Measurements from ENCODE around the gene ITSN2. TPM values are rescaled to one million over a fixed set of nuclear protein-coding genes. Genes with fewer than 3 reads are reported as not detected.
"Not testable (repeated sequence)": the region's sequence is repeated elsewhere in the genome, so short reads cannot be mapped to it uniquely, and the experiment has no call there.

Gene ITSN2
- 10.0 TPM for polyA plus RNA-seq (2013, experiment 1 of 2)
- 10.2 TPM for polyA plus RNA-seq (2013, experiment 2 of 2)

DNA sequence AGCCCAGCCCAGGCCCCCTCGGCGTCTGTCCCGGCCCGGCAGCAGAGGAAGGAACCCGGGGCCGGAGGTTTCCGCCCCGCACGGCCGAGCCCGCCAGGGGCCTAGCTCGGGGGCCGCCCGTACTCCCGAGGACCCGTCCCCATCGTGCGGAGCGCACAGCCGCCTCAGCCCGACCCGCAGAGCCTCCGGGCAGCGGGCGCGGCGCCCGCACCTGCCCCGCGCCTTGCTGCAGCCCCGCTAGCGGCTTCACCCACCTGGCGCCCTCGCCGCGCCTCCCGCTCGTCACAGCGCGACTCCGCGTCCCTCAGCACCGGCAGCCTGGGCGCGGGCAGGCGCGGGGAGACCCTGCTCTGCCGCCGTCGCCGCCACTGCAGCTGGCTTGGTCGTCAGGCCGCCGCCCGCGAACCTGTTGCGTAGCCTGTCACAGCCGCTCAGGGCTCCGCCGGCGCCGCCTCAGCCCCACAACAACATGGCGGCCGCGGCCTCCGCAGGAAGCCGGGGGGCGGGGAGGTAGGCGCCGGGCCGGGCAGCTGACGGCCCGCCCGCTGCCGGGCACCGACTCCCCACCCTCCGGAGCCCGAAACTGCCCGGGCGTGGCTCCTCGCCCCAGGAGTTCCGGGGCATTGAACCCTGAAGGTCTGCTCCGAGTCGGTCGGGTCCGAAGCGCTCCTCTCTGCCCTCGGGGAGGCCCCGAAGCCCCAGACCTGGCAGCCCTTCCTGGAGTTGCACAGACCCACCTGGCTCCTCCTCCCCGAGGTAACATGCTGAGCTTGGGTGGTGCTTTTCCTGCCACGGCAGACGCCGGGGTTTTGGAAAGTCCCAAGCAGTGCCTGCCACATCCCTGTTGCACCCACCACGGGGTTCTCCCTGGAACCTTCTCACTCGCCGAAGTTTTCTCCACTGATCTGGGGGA, at the start of gene ITSN2:
TSS of gene ITSN2 (minus strand) at position 487 of the 913 bp plus-strand sequence. CDS start 32,454 bp downstream, outside the sequence.
- no peaks in the 10 kb centered on the region for H3K79me2 ChIP-seq (ENCODE audit: control insufficient read depth, insufficient read depth, low read length)
- H3K27me3 ChIP-seq (ENCODE audit: insufficient read depth, low read length, poor library complexity): no peaks in the 10 kb centered on the region
- WGBS (ENCODE audit: extremely low coverage, insufficient coverage, low lambda C conversion rate): no CpG with 5 or more reads among the region's 96 CpGs
- H2BK5ac ChIP-seq (ENCODE audit: low read length): peak within 1 kb of the TSS; percentile 89
- peak; percentile 86 for DNase-seq
- peak within 1 kb of the TSS; percentile 70 for H3K4me2 ChIP-seq (ENCODE audit: low read length)
- H2AK5ac ChIP-seq (ENCODE audit: low read length): no peak within 1 kb of the TSS
- H2BK15ac ChIP-seq (replicated peaks; ENCODE audit: low read depth): no peak within 1 kb of the TSS
- H3K36me3 ChIP-seq (ENCODE audit: control insufficient read depth, insufficient read depth, low read length): no peaks in the 10 kb centered on the region
- no peak within 1 kb of the TSS for H4K5ac ChIP-seq (ENCODE audit: low read length)
- peak within 1 kb of the TSS; percentile 87 for H3K9ac ChIP-seq (ENCODE audit: low read length)
- peak within 1 kb of the TSS; percentile 100 for H3K56ac ChIP-seq (ENCODE audit: low read length)
- peak within 1 kb of the TSS; percentile 88 for H4K8ac ChIP-seq (ENCODE audit: low read depth, low read length)
- peak within 1 kb of the TSS; percentile 75 for H3K4me3 ChIP-seq (ENCODE audit: low read length)
- peak within 1 kb of the TSS; percentile 41 for H3K27ac ChIP-seq (ENCODE audit: low read depth, low read length)
- H3K4ac ChIP-seq (ENCODE audit: low read depth, low read length): peak within 1 kb of the TSS; percentile 82
- peaks cover 2% of the 10 kb centered on the region for H3K4me1 ChIP-seq (ENCODE audit: control insufficient read depth, low read depth, low read length)
- no peaks in the 10 kb centered on the region for H3K79me1 ChIP-seq (ENCODE audit: low read length)
- peak within 1 kb of the TSS; percentile 57 for H3K18ac ChIP-seq (ENCODE audit: low read length)
- H3K23ac ChIP-seq (ENCODE audit: low read length): peak within 1 kb of the TSS; percentile 45
- H2BK120ac ChIP-seq (ENCODE audit: low read depth, low read length): no peak within 1 kb of the TSS

DNA sequence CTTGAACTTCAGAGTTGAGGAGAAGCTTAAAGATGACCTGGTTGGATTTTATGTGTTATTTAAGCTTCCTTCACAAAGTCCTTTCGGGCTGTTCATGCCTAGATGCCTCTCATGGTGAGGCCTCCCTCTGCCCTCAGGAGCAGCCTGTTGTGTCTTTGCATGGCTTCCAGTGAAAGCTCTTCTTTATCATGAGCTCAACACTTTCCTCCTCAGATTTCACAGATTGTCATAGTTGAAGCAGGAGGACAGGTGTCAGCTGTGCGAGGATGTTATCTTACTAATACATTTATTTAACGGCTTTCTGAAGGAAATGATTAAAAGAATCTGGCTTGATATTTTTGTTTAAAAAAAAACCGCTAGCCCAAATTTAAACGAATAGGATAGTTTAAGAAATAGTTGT, 48.8 kb upstream of the ITSN2 start:
- no peak overlapping the region for H2BK120ac ChIP-seq (ENCODE audit: low read depth, low read length)
- DNase-seq: no peak
- no peaks in the 10 kb centered on the region for H3K79me2 ChIP-seq (ENCODE audit: control insufficient read depth, insufficient read depth, low read length)
- H3K4me3 ChIP-seq (ENCODE audit: low read length): no peak overlapping the region
- no peak overlapping the region for H4K8ac ChIP-seq (ENCODE audit: low read depth, low read length)
- 100% methylated on average over 1 of the region's 5 CpGs for WGBS (ENCODE audit: extremely low coverage, insufficient coverage, low lambda C conversion rate)
- H3K4me1 ChIP-seq (ENCODE audit: control insufficient read depth, low read depth, low read length): no peaks in the 10 kb centered on the region
- no peak overlapping the region for H3K4ac ChIP-seq (ENCODE audit: low read depth, low read length)
- H3K18ac ChIP-seq (ENCODE audit: low read length): no peak overlapping the region
- H2AK5ac ChIP-seq (ENCODE audit: low read length): no peak overlapping the region
- no peak overlapping the region for H2BK5ac ChIP-seq (ENCODE audit: low read length)
- H2BK15ac ChIP-seq (replicated peaks; ENCODE audit: low read depth): no peak overlapping the region
- H3K36me3 ChIP-seq (ENCODE audit: control insufficient read depth, insufficient read depth, low read length): no peaks in the 10 kb centered on the region
- H3K79me1 ChIP-seq (ENCODE audit: low read length): no peaks in the 10 kb centered on the region
- H3K23ac ChIP-seq (ENCODE audit: low read length): no peak overlapping the region
- H4K5ac ChIP-seq (ENCODE audit: low read length): no peak overlapping the region
- H3K27ac ChIP-seq (ENCODE audit: low read depth, low read length): no peak overlapping the region
- H3K56ac ChIP-seq (ENCODE audit: low read length): no peak overlapping the region
- H3K9ac ChIP-seq (ENCODE audit: low read length): no peak overlapping the region
- H3K27me3 ChIP-seq (ENCODE audit: insufficient read depth, low read length, poor library complexity): no peaks in the 10 kb centered on the region
- H3K4me2 ChIP-seq (ENCODE audit: low read length): no peak overlapping the region

DNA sequence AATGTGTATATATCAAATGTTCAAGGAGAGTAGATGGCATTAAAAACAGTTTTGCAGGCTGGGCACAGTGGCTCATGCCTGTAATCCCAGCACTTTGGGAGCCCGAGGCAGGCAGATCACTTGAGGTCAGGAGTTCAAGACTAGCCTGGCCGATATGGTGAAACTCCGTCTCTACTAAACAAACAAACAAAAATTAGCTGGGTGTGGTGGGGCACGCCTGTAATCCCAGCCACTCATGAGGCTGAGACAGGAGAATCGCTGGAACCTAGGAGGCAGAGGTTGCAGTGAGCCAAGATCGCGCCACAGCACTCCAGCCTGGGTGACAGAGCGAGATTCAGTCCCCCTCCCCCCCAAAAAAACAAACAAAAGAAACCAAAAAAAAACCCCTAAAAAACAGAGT, 48.4 kb upstream of the ITSN2 start:
- not testable (repeated sequence) for H3K4me1 ChIP-seq (ENCODE audit: control insufficient read depth, low read depth, low read length); H2BK5ac ChIP-seq (ENCODE audit: low read length); H4K5ac ChIP-seq (ENCODE audit: low read length); H3K23ac ChIP-seq (ENCODE audit: low read length); H3K27me3 ChIP-seq (ENCODE audit: insufficient read depth, low read length, poor library complexity); H2BK15ac ChIP-seq (replicated peaks; ENCODE audit: low read depth); DNase-seq; H3K79me2 ChIP-seq (ENCODE audit: control insufficient read depth, insufficient read depth, low read length); H3K56ac ChIP-seq (ENCODE audit: low read length); H3K27ac ChIP-seq (ENCODE audit: low read depth, low read length); H2AK5ac ChIP-seq (ENCODE audit: low read length); H3K4me3 ChIP-seq (ENCODE audit: low read length); H3K4ac ChIP-seq (ENCODE audit: low read depth, low read length); H3K9ac ChIP-seq (ENCODE audit: low read length); H3K18ac ChIP-seq (ENCODE audit: low read length); H3K4me2 ChIP-seq (ENCODE audit: low read length); H3K36me3 ChIP-seq (ENCODE audit: control insufficient read depth, insufficient read depth, low read length); H2BK120ac ChIP-seq (ENCODE audit: low read depth, low read length); H4K8ac ChIP-seq (ENCODE audit: low read depth, low read length); H3K79me1 ChIP-seq (ENCODE audit: low read length)
- no CpG with 5 or more reads among the region's 8 CpGs for WGBS (ENCODE audit: extremely low coverage, insufficient coverage, low lambda C conversion rate)

DNA sequence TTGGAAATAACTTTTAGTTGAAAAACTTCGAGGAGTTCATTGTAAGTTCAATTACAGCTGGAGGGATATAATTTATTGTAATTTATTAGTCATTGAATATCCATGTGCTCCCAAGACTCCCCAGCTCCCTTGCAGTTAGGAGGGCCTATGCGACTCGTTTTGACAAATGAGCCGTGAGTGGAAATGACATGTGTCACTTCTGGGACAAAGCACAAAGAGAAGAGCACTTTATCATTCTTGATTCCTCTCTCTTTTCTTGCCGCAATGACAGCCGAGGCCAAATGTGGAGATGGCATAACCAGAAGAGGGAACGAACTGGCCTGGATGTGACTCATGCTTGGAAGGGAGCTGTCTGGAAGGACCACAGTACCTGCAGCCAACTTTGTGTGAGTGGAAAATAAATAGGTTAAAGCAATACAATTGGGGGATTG, 44.2 kb upstream of the ITSN2 start:
- H3K4me1 ChIP-seq (ENCODE audit: control insufficient read depth, low read depth, low read length): peaks cover 3% of the 10 kb centered on the region
- no peak overlapping the region for H3K4me2 ChIP-seq (ENCODE audit: low read length)
- H3K79me1 ChIP-seq (ENCODE audit: low read length): no peaks in the 10 kb centered on the region
- no peaks in the 10 kb centered on the region for H3K27me3 ChIP-seq (ENCODE audit: insufficient read depth, low read length, poor library complexity)
- H4K5ac ChIP-seq (ENCODE audit: low read length): no peak overlapping the region
- no peak for DNase-seq
- no peak overlapping the region for H4K8ac ChIP-seq (ENCODE audit: low read depth, low read length)
- WGBS (ENCODE audit: extremely low coverage, insufficient coverage, low lambda C conversion rate): no CpG with 5 or more reads among the region's 7 CpGs
- no peak overlapping the region for H3K23ac ChIP-seq (ENCODE audit: low read length)
- H2AK5ac ChIP-seq (ENCODE audit: low read length): no peak overlapping the region
- no peaks in the 10 kb centered on the region for H3K36me3 ChIP-seq (ENCODE audit: control insufficient read depth, insufficient read depth, low read length)
- H3K4ac ChIP-seq (ENCODE audit: low read depth, low read length): no peak overlapping the region
- H3K4me3 ChIP-seq (ENCODE audit: low read length): no peak overlapping the region
- H2BK15ac ChIP-seq (replicated peaks; ENCODE audit: low read depth): no peak overlapping the region
- H2BK120ac ChIP-seq (ENCODE audit: low read depth, low read length): no peak overlapping the region
- no peak overlapping the region for H3K56ac ChIP-seq (ENCODE audit: low read length)
- H3K18ac ChIP-seq (ENCODE audit: low read length): no peak overlapping the region
- H2BK5ac ChIP-seq (ENCODE audit: low read length): no peak overlapping the region
- no peaks in the 10 kb centered on the region for H3K79me2 ChIP-seq (ENCODE audit: control insufficient read depth, insufficient read depth, low read length)
- no peak overlapping the region for H3K27ac ChIP-seq (ENCODE audit: low read depth, low read length)
- no peak overlapping the region for H3K9ac ChIP-seq (ENCODE audit: low read length)

DNA sequence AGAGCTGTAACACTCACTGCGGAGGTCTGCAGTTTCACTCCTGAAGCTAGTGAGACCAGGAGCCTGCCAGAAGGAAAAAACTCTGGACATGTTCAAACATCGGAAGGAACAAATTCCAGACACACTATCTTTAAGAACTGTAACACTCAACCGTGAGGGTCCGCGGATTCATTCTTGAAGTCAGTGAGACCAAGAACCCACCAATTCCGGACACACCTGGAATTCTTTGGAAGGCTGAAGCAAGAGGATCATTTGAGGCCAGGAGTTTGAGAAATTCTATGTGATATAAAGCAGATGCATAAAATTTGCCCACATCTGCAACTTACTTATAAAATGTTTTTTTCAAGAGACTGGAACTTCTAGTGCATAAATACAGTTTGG, 43.5 kb upstream of the ITSN2 start:
- no peak for DNase-seq
- H3K79me1 ChIP-seq (ENCODE audit: low read length): no peaks in the 10 kb centered on the region
- no peak overlapping the region for H3K9ac ChIP-seq (ENCODE audit: low read length)
- no peak overlapping the region for H2BK5ac ChIP-seq (ENCODE audit: low read length)
- H3K23ac ChIP-seq (ENCODE audit: low read length): no peak overlapping the region
- no peak overlapping the region for H3K56ac ChIP-seq (ENCODE audit: low read length)
- peaks cover 3% of the 10 kb centered on the region for H3K4me1 ChIP-seq (ENCODE audit: control insufficient read depth, low read depth, low read length)
- no peak overlapping the region for H3K4me3 ChIP-seq (ENCODE audit: low read length)
- no peak overlapping the region for H3K4me2 ChIP-seq (ENCODE audit: low read length)
- H2BK15ac ChIP-seq (replicated peaks; ENCODE audit: low read depth): no peak overlapping the region
- WGBS (ENCODE audit: extremely low coverage, insufficient coverage, low lambda C conversion rate): no CpG with 5 or more reads among the region's 6 CpGs
- H3K36me3 ChIP-seq (ENCODE audit: control insufficient read depth, insufficient read depth, low read length): no peaks in the 10 kb centered on the region
- H3K27me3 ChIP-seq (ENCODE audit: insufficient read depth, low read length, poor library complexity): no peaks in the 10 kb centered on the region
- no peak overlapping the region for H4K8ac ChIP-seq (ENCODE audit: low read depth, low read length)
- no peak overlapping the region for H3K27ac ChIP-seq (ENCODE audit: low read depth, low read length)
- H4K5ac ChIP-seq (ENCODE audit: low read length): no peak overlapping the region
- H2AK5ac ChIP-seq (ENCODE audit: low read length): no peak overlapping the region
- no peak overlapping the region for H3K4ac ChIP-seq (ENCODE audit: low read depth, low read length)
- no peaks in the 10 kb centered on the region for H3K79me2 ChIP-seq (ENCODE audit: control insufficient read depth, insufficient read depth, low read length)
- H3K18ac ChIP-seq (ENCODE audit: low read length): no peak overlapping the region
- H2BK120ac ChIP-seq (ENCODE audit: low read depth, low read length): no peak overlapping the region

Measured in mesendoderm (in vitro differentiated cells).